Measurements from ENCODE around the gene LETMD1. TPM values are rescaled to one million over a fixed set of nuclear protein-coding genes. Genes with fewer than 3 reads are reported as not detected.

LETMD1 gene
- total RNA-seq, 4 donors from 2014 or later, result 69.6 to 89.3 (median 80.9) TPM

- TF ChIP-seq CTCF (IDR thresholded peaks at IDR 0.05; ENCODE audit: low read depth), result no peak
Observed at GRCh38 chr12:51090705-51091229, 42.6 kb downstream of the LETMD1 start.

GRCh38 chr12:51098611-51099010 lies 50.5 kb downstream of the LETMD1 start:
- TF ChIP-seq CTCF (IDR thresholded peaks at IDR 0.05; ENCODE audit: low read depth), result no peak

- TF ChIP-seq CTCF (IDR thresholded peaks at IDR 0.05; ENCODE audit: low read depth), result no peak
Observed at GRCh38 chr12:51103977-51104376, 55.9 kb downstream of the LETMD1 start.

- TF ChIP-seq CTCF (IDR thresholded peaks at IDR 0.05; ENCODE audit: low read depth), result no peak
Observed at GRCh38 chr12:51108136-51108535, 60.0 kb downstream of the LETMD1 start.

Small RNA genes within 50 kb of the gene (small RNA-seq; reads per million reads assigned to genes)
- gene RNU6-1273P (not detected), gene RNU6-87P (not detected)

Other genes starting within 250 kb of the LETMD1 start
- not detected for gene TMPRSS12, start 205.4 kb upstream of the LETMD1 start, total RNA-seq
- gene HIGD1C, start 95.8 kb upstream of the LETMD1 start, total RNA-seq, result not detected
- gene SLC11A2, start 21.9 kb upstream of the LETMD1 start, total RNA-seq, result 10 to 100 TPM; 43.3 to 64.8 (median 50.8) TPM
- gene CSRNP2, start 35.3 kb downstream of the LETMD1 start, total RNA-seq, result 10 to 100 TPM; 19.9 to 23.6 (median 21.5) TPM
- gene TFCP2, start 124.8 kb downstream of the LETMD1 start, total RNA-seq, result 10 to 100 TPM; 13.1 to 22.8 (median 15.0) TPM
- 10 to 100 TPM in 2 of 4 donors, 1 to 10 TPM in 2; 6.3 to 13.0 (median 10.5) TPM for gene POU6F1, start 169.7 kb downstream of the LETMD1 start, total RNA-seq
- 100 to 1,000 TPM; 162 to 256 (median 236) TPM for gene DAZAP2, start 190.5 kb downstream of the LETMD1 start, total RNA-seq
- gene SMAGP, start 222.1 kb downstream of the LETMD1 start, total RNA-seq, result 10 to 100 TPM in 1 of 4 donors, 1 to 10 TPM in 3; 2.9 to 11.9 (median 3.5) TPM